D721Med (cell line): ENCODE data around the gene VAV3.

Source experiments
- DNase-seq: peaks from one replicate; pipeline ENCODE4 v3.0.0; 2011; ENCODE audit warnings: low spot score; ENCODE audit not compliant: insufficient read length
- FAIRE-seq: peaks from 2 replicates; lab custom pipeline; 2011; peaks lifted over from hg19 to GRCh38; lab: Jason Lieb, UNC
- CTCF ChIP-seq: IDR thresholded peaks from 2 replicates; pipeline ENCODE4 v1.5.1; 2012; ENCODE audit warnings: mild to moderate bottlenecking, control low read depth; ENCODE audit not compliant: insufficient read depth; ENCODE audit errors: missing control alignments

Gene VAV3

GRCh38 chr1:107926436-107927080 lies 38.4 kb downstream of the VAV3 start:
- no peak for TF ChIP-seq CTCF
- DNase-seq (no peak), FAIRE-seq (no peak)

- DNase-seq (no peak), FAIRE-seq (no peak)
- TF ChIP-seq CTCF = no peak
These were observed 39.4 kb downstream of the VAV3 start for GRCh38 chr1:107925565-107925964.

GRCh38 chr1:107920999-107921398 lies 44.0 kb downstream of the VAV3 start:
- no peak for TF ChIP-seq CTCF
- DNase-seq (no peak), FAIRE-seq (no peak)

GRCh38 chr1:107920561-107920960 lies 44.4 kb downstream of the VAV3 start:
- TF ChIP-seq CTCF = no peak
- no peak for FAIRE-seq
- no peak for DNase-seq

- no peak for TF ChIP-seq CTCF
- no peak for FAIRE-seq
- DNase-seq = no peak
These were observed 45.0 kb downstream of the VAV3 start for GRCh38 chr1:107919953-107920352.

- FAIRE-seq (no peak), DNase-seq (no peak)
- no peak for TF ChIP-seq CTCF
These were observed 50.7 kb downstream of the VAV3 start for GRCh38 chr1:107914119-107914765.

- no peak for FAIRE-seq
- no peak for TF ChIP-seq CTCF
These were observed 52.3 kb downstream of the VAV3 start for GRCh38 chr1:107912656-107913055.

More at GRCh38 chr1:107912656-107913055, 52.3 kb downstream of the VAV3 start:
- DNase-seq = no peak
